ENCODE data around the gene JUNB. TPM values are rescaled to one million over a fixed set of nuclear protein-coding genes. Genes with fewer than 3 reads are reported as not detected.

The JUNB gene
- total and polyA plus RNA-seq, 2 of the 13 experiments (the other 11 are each of a cell fraction or from before 2014, with no cell fraction given) = 7.7 to 8.2 TPM

- TF ChIP-seq CSRNP1 (CRISPR knock-in tag; IDR thresholded peaks at IDR 0.05) (no peak; the same call in 1 of the 2 replicates), NCOR1 (IDR thresholded peaks at IDR 0.05; ENCODE audit: borderline replicate concordance, low read length) (no peak), ZNF350 (CRISPR knock-in tag; IDR thresholded peaks at IDR 0.05; ENCODE audit: borderline replicate concordance, low read depth) (peak; percentile 68; the same call in 1 of the 2 replicates), CSRNP2 (CRISPR knock-in tag; conservative IDR thresholded peaks at IDR 0.05; ENCODE audit: low read depth) (no peak), SP1 (IDR thresholded peaks at IDR 0.05) (no peak), SP1 (CRISPR knock-in tag; IDR thresholded peaks at IDR 0.05) (peak; percentile 52; the same call in 1 of the 2 replicates), ZNF567 (CRISPR knock-in tag; IDR thresholded peaks at IDR 0.05; ENCODE audit: borderline replicate concordance) (no peak), ZBTB34 (CRISPR knock-in tag; IDR thresholded peaks at IDR 0.05) (no peak), CREB3 (CRISPR knock-in tag; IDR thresholded peaks at IDR 0.05) (no peak), DR1 (CRISPR knock-in tag; IDR thresholded peaks at IDR 0.05) (peak; percentile 60; the same call in 1 of the 2 replicates), HIVEP1 (CRISPR knock-in tag; IDR thresholded peaks at IDR 0.05) (peak; percentile 81), TAF15 (IDR thresholded peaks at IDR 0.05; ENCODE audit: low read depth, low read length, poor library complexity, severe bottlenecking) (no peak), ZNF34 (CRISPR knock-in tag; IDR thresholded peaks at IDR 0.05; ENCODE audit: borderline replicate concordance) (no peak), ZNF441 (CRISPR knock-in tag; IDR thresholded peaks at IDR 0.05; ENCODE audit: borderline replicate concordance) (no peak), AFF4 (CRISPR knock-in tag; IDR thresholded peaks at IDR 0.05) (no peak), ZNF343 (CRISPR knock-in tag; IDR thresholded peaks at IDR 0.05) (no peak), ZNF253 (CRISPR knock-in tag; IDR thresholded peaks at IDR 0.05; ENCODE audit: borderline replicate concordance) (no peak), KLF13 (CRISPR knock-in tag; IDR thresholded peaks at IDR 0.05) (no peak; the same call in 1 of the 2 replicates), ATF4 (CRISPR knock-in tag; IDR thresholded peaks at IDR 0.05) (no peak)
Observed at GRCh38 chr19:12766051-12766521, 25.2 kb upstream of the JUNB start (continued).

Measured in HepG2 (cell line).